ENCODE measurements around the gene EFCAB6. TPM values are rescaled to one million over a fixed set of nuclear protein-coding genes. Genes with fewer than 3 reads are reported as not detected.

EFCAB6 gene
- total and polyA plus RNA-seq, 2 of the 13 experiments (the other 11 are each of a cell fraction or from before 2014, with no cell fraction given): not detected

- TF ChIP-seq, protein P1, sequence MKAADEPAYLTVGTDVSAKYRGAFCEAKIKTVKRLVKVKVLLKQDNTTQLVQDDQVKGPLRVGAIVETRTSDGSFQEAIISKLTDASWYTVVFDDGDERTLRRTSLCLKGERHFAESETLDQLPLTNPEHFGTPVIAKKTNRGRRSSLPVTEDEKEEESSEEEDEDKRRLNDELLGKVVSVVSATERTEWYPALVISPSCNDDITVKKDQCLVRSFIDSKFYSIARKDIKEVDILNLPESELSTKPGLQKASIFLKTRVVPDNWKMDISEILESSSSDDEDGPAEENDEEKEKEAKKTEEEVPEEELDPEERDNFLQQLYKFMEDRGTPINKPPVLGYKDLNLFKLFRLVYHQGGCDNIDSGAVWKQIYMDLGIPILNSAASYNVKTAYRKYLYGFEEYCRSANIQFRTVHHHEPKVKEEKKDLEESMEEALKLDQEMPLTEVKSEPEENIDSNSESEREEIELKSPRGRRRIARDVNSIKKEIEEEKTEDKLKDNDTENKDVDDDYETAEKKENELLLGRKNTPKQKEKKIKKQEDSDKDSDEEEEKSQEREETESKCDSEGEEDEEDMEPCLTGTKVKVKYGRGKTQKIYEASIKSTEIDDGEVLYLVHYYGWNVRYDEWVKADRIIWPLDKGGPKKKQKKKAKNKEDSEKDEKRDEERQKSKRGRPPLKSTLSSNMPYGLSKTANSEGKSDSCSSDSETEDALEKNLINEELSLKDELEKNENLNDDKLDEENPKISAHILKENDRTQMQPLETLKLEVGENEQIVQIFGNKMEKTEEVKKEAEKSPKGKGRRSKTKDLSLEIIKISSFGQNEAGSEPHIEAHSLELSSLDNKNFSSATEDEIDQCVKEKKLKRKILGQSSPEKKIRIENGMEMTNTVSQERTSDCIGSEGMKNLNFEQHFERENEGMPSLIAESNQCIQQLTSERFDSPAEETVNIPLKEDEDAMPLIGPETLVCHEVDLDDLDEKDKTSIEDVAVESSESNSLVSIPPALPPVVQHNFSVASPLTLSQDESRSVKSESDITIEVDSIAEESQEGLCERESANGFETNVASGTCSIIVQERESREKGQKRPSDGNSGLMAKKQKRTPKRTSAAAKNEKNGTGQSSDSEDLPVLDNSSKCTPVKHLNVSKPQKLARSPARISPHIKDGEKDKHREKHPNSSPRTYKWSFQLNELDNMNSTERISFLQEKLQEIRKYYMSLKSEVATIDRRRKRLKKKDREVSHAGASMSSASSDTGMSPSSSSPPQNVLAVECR (CRISPR knock-in tag; IDR thresholded peaks at IDR 0.05; ENCODE audit: borderline replicate concordance): no peak
- TF ChIP-seq ZNF550 (CRISPR knock-in tag; IDR thresholded peaks at IDR 0.05; ENCODE audit: borderline replicate concordance) (no peak), NONO (IDR thresholded peaks at IDR 0.05) (no peak), NONO (CRISPR knock-in tag; conservative IDR thresholded peaks at IDR 0.05) (no peak), KDM1A (CRISPR knock-in tag; IDR thresholded peaks at IDR 0.05) (no peak)
These were observed 79.0 kb downstream of the EFCAB6 start (continued) for GRCh38 chr22:43733138-43733537.

- ChIA-PET CTCF (ENCODE audit: low intra/inter-chr PET ratio, low total read pairs) (no interaction called here), POLR2A (no interaction called here)
- H3K27me3 ChIP-seq (ENCODE audit: control insufficient read depth in 1 of 2, insufficient read depth in 2 of 2, low read length in 2 of 2): peaks cover 0 to 6% of the 10 kb centered on the region in 2 experiments; a peak in 1 of 5 replicates
- H3K27ac ChIP-seq (ENCODE audit: extremely low read length, insufficient read depth, low read length): no peak overlapping the region
- 14% methylated on average over 5 of the region's 5 CpGs for WGBS (ENCODE audit: low lambda C conversion rate)
- intact Hi-C loops (cut with micrococcal nuclease; ENCODE audit: unreplicated experiment): no loop called here
- H2AFZ ChIP-seq (ENCODE audit: low read length): no peak overlapping the region
- FAIRE-seq: no peak
- no peak overlapping the region for H3K9ac ChIP-seq (ENCODE audit: insufficient read depth, low read depth, low read length)
- H3K4me1 ChIP-seq (ENCODE audit: insufficient read depth, low read length): no peaks in the 10 kb centered on the region
- H3K79me2 ChIP-seq (ENCODE audit: insufficient read depth, low read length): no peaks in the 10 kb centered on the region
- H3K4me2 ChIP-seq (ENCODE audit: low read depth, low read length): no peak overlapping the region
- no peak for DNase-seq (ENCODE audit: low spot score)
- H3K9me3 ChIP-seq (ENCODE audit: low read length): no peaks in the 10 kb centered on the region
- H3K36me3 ChIP-seq (replicated peaks in 1 of 2; ENCODE audit: control insufficient read depth in 1 of 2, insufficient read depth in 2 of 2, low read length in 2 of 2): no peaks in the 10 kb centered on the region
- in situ Hi-C loops (cut with HindIII; ENCODE audit: extremely low pct_ligation_motif_present, low pct_unique_long_range_greater_than_20kb): no loop called here
- ATAC-seq: no peak
- no peaks in the 10 kb centered on the region for H4K20me1 ChIP-seq (ENCODE audit: insufficient read depth, low read length)
- BruUV-seq (replicated peaks): no TSS peak
- H3K4me3 ChIP-seq (replicated peaks in 1 of 3; ENCODE audit: insufficient read depth in 1 of 3, low read depth in 2 of 3, low read length in 3 of 3): no peak overlapping the region
- TF ChIP-seq, protein P2, sequence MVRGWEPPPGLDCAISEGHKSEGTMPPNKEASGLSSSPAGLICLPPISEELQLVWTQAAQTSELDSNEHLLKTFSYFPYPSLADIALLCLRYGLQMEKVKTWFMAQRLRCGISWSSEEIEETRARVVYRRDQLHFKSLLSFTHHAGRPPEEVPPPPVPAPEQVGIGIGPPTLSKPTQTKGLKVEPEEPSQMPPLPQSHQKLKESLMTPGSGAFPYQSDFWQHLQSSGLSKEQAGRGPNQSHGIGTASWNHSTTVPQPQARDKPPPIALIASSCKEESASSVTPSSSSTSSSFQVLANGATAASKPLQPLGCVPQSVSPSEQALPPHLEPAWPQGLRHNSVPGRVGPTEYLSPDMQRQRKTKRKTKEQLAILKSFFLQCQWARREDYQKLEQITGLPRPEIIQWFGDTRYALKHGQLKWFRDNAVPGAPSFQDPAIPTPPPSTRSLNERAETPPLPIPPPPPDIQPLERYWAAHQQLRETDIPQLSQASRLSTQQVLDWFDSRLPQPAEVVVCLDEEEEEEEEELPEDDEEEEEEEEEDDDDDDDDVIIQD (CRISPR knock-in tag; IDR thresholded peaks at IDR 0.05; ENCODE audit: low read depth): no peak
- TF ChIP-seq, protein P3, sequence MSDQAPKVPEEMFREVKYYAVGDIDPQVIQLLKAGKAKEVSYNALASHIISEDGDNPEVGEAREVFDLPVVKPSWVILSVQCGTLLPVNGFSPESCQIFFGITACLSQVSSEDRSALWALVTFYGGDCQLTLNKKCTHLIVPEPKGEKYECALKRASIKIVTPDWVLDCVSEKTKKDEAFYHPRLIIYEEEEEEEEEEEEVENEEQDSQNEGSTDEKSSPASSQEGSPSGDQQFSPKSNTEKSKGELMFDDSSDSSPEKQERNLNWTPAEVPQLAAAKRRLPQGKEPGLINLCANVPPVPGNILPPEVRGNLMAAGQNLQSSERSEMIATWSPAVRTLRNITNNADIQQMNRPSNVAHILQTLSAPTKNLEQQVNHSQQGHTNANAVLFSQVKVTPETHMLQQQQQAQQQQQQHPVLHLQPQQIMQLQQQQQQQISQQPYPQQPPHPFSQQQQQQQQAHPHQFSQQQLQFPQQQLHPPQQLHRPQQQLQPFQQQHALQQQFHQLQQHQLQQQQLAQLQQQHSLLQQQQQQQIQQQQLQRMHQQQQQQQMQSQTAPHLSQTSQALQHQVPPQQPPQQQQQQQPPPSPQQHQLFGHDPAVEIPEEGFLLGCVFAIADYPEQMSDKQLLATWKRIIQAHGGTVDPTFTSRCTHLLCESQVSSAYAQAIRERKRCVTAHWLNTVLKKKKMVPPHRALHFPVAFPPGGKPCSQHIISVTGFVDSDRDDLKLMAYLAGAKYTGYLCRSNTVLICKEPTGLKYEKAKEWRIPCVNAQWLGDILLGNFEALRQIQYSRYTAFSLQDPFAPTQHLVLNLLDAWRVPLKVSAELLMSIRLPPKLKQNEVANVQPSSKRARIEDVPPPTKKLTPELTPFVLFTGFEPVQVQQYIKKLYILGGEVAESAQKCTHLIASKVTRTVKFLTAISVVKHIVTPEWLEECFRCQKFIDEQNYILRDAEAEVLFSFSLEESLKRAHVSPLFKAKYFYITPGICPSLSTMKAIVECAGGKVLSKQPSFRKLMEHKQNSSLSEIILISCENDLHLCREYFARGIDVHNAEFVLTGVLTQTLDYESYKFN (CRISPR knock-in tag; conservative IDR thresholded peaks at IDR 0.05): no peak
- TF ChIP-seq ZNF710 (CRISPR knock-in tag; IDR thresholded peaks at IDR 0.05; ENCODE audit: borderline replicate concordance): no peak
- no peak for TF ChIP-seq IRF2 (CRISPR knock-in tag; IDR thresholded peaks at IDR 0.05)
- no peak for TF ChIP-seq ZNF333 (CRISPR knock-in tag; IDR thresholded peaks at IDR 0.05; ENCODE audit: borderline replicate concordance)
- no peak for TF ChIP-seq KDM3A (CRISPR knock-in tag; IDR thresholded peaks at IDR 0.05; ENCODE audit: low read depth)
- TF ChIP-seq ZNF547 (CRISPR knock-in tag; IDR thresholded peaks at IDR 0.05): no peak
These were observed 80.1 kb downstream of the EFCAB6 start for GRCh38 chr22:43731988-43732387.

All from HepG2 (cell line).